Cardiac muscle cell (in vitro differentiated cells and primary cell): ENCODE measurements around the gene STAG1. TPM values are rescaled to one million over a fixed set of nuclear protein-coding genes. Genes with fewer than 3 reads are reported as not detected.
"Not testable (repeated sequence)": the region's sequence is repeated elsewhere in the genome, so short reads cannot be mapped to it uniquely, and the experiment has no call there.

Experiments
- DNase-seq, 2 donors: peaks; one replicate each; pipeline versions ENCODE4 v3.0.0 to v3.0.0-alpha.2; 2010 to 2017; ENCODE audit warnings: low read depth in 1 of 2, low spot score in 1 of 2
- H3K27ac ChIP-seq: fragments of 200-600 bp; sonication (generic); 2 replicates; pipeline ENCODE4 v1.5.1; 2016
- H3K27me3 ChIP-seq: fragments of 200-600 bp; sonication (generic); 2 replicates; pipeline ENCODE4 v1.6.0; 2016; ENCODE audit warnings: control low read depth
- H3K36me3 ChIP-seq: fragments of 200-600 bp; sonication (generic); 2 replicates; pipeline ENCODE4 v1.5.1; 2016; ENCODE audit warnings: control low read depth
- H3K4me1 ChIP-seq: fragments of 200-600 bp; sonication (generic); 2 replicates; pipeline ENCODE4 v1.8.1; 2017; ENCODE audit warnings: low read depth, mild to moderate bottlenecking, mixed run types
- H3K4me3 ChIP-seq: fragments of 200-600 bp; sonication (generic); 2 replicates; pipeline ENCODE4 v1.5.1; 2016; ENCODE audit warnings: mild to moderate bottlenecking
- H3K9me3 ChIP-seq: fragments of 200-600 bp; sonication (generic); 2 replicates; pipeline ENCODE4 v1.5.1; 2017; ENCODE audit warnings: low read depth, mild to moderate bottlenecking, control low read depth
- polyA plus RNA-seq: library from polyadenylated mRNA; unstranded; fragments of >200 nt; fragmentation: Nextera tagmentation; extraction: Ambion mirVana; gene quantifications from 2 replicates; pipeline ENCODE4 v1.2.1, GENCODE V29; 2016
- total RNA-seq: library from RNA; depleted of rRNA; stranded (reverse); fragments of >200 nt; gene quantifications from 2 replicates; pipeline ENCODE4 v1.2.3, GENCODE V29; 2016
- TF ChIP-seq, protein P1 (sequence below): IDR thresholded peaks from 2 replicates; pipeline ENCODE4 v1.5.1; 2012; ENCODE audit warnings: low read depth, mild to moderate bottlenecking, low read length

The STAG1 gene
- total and polyA plus RNA-seq, 2 experiments from 2014 or later: 12.7 to 18.3 TPM

DNA sequence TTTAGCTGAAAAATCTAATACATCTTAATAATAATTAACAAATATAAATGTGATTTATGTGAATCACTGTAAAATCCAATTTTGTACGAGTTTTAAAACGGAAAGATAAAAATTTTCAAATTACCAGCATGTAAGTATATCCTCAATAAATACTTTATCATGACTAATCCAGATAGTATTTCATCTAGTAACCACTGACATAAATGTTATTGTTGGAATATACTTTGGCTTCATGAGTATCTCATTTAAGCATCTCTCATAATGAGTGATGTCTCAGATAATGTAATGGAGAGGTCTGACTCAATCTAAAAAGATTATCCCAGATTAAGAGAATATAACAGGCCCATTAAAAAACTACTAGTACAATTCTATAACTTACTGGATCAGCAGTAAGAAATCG, 216.3 kb downstream of the STAG1 start:
- Histone ChIP-seq H3K9me3 (no peaks in the 10 kb centered on the region), H3K27me3 (no peaks in the 10 kb centered on the region), H3K36me3 (no peaks in the 10 kb centered on the region), H3K4me1 (no peaks in the 10 kb centered on the region), H3K4me3 (no peak overlapping the region), H3K27ac (no peak overlapping the region)
- TF ChIP-seq, protein P1, sequence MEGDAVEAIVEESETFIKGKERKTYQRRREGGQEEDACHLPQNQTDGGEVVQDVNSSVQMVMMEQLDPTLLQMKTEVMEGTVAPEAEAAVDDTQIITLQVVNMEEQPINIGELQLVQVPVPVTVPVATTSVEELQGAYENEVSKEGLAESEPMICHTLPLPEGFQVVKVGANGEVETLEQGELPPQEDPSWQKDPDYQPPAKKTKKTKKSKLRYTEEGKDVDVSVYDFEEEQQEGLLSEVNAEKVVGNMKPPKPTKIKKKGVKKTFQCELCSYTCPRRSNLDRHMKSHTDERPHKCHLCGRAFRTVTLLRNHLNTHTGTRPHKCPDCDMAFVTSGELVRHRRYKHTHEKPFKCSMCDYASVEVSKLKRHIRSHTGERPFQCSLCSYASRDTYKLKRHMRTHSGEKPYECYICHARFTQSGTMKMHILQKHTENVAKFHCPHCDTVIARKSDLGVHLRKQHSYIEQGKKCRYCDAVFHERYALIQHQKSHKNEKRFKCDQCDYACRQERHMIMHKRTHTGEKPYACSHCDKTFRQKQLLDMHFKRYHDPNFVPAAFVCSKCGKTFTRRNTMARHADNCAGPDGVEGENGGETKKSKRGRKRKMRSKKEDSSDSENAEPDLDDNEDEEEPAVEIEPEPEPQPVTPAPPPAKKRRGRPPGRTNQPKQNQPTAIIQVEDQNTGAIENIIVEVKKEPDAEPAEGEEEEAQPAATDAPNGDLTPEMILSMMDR: no peak
- no peak for DNase-seq

DNA sequence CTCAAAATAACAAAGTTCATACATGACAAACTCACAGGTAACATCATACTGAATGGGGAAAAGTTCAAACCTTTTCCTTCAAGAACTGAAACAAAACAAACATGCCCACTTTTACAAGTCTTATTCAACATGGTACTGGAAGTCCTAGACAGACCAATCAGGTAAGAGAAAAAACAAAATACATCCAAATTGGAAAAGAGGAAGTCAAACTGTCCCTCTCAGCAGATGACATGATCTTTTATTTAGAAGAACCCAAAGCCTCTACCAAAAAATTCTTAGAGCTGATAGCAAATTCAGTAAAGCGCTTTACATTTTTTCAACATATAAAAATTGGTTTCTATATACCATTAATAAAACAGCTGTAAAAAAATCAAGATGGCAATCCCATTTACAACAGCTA, 219.4 kb downstream of the STAG1 start:
- TF ChIP-seq, protein P1: no peak
- DNase-seq: no peak

DNA sequence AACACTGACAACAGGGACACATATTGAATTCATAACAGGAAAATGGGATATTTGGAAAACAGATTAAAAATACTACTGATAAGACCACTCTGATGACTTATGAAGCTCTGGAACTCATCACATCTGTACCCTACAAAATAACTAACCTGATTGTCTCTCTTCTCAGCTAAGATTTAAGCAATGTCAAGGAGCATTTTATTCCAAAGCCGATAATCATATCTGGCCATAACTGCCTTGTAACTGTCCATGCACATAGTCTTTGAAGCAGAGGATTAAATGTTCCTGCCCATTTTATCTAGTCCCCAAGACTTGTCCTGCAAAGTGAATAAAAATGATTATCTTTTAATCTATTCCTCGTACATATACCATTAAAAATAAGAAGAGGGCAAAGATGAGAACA, 234.1 kb downstream of the STAG1 start:
- Histone ChIP-seq H3K4me3 (no peak overlapping the region), H3K27me3 (no peaks in the 10 kb centered on the region), H3K4me1 (peaks cover 3% of the 10 kb centered on the region), H3K9me3 (no peaks in the 10 kb centered on the region), H3K36me3 (peaks cover 4% of the 10 kb centered on the region), H3K27ac (no peak overlapping the region)
- DNase-seq: no peak
- TF ChIP-seq, protein P1: no peak

More for the DNA sequence above, 219.4 kb downstream of the STAG1 start:
- H3K27me3 ChIP-seq: no peaks in the 10 kb centered on the region
- no peaks in the 10 kb centered on the region for H3K9me3 ChIP-seq
- H3K4me3 ChIP-seq: no peak overlapping the region
- H3K27ac ChIP-seq: no peak overlapping the region
- no peaks in the 10 kb centered on the region for H3K36me3 ChIP-seq
- no peaks in the 10 kb centered on the region for H3K4me1 ChIP-seq

DNA sequence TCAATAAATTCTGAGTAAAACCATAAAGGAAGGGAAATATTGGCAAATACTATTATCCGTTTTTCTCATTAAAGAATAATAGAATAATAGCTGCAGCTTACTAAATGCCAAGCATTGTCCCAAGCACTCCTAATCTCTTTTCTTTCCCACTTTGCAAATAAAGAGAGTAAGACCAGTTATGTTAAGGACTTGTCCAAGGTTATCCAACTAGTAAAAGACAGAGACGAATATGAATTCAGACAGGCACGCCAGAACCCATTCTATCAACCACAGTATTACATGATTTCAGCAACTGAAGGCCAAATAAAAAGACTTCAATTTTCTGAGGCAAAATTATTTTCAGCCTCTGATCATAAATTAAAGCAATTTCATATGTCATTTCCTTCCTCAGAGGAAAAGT, 235.5 kb downstream of the STAG1 start:
- peaks cover 4% of the 10 kb centered on the region for H3K36me3 ChIP-seq
- TF ChIP-seq, protein P1: no peak
- H3K27ac ChIP-seq: no peak overlapping the region
- DNase-seq: no peak
- no peak overlapping the region for H3K4me3 ChIP-seq
- H3K9me3 ChIP-seq: no peaks in the 10 kb centered on the region
- H3K4me1 ChIP-seq: peaks cover 3% of the 10 kb centered on the region
- H3K27me3 ChIP-seq: no peaks in the 10 kb centered on the region

DNA sequence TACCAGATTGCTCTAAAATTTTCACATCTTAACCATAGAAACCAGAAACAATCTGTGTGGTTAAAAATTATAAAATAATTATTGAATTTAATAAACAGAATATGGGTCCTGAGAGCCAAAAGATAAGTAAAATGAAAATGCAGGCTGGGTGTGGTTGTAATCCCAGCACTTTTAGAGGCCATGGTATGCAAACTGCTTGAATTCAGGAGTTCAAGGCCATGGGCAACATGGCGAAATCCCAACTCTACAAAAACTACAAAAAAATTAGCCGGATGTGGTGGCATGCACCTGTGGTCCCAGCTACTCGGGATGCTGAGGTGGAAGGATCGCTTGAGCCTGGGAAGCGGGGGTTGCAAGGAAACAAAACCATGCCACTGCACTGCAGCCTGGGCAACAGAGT, 236.1 kb downstream of the STAG1 start:
- H3K27me3 ChIP-seq: no peaks in the 10 kb centered on the region
- no peak for DNase-seq
- H3K4me1 ChIP-seq: peaks cover 3% of the 10 kb centered on the region
- TF ChIP-seq, protein P1: no peak
- peaks cover 3% of the 10 kb centered on the region for H3K36me3 ChIP-seq
- no peaks in the 10 kb centered on the region for H3K9me3 ChIP-seq
- H3K4me3 ChIP-seq: no peak overlapping the region
- no peak overlapping the region for H3K27ac ChIP-seq

DNA sequence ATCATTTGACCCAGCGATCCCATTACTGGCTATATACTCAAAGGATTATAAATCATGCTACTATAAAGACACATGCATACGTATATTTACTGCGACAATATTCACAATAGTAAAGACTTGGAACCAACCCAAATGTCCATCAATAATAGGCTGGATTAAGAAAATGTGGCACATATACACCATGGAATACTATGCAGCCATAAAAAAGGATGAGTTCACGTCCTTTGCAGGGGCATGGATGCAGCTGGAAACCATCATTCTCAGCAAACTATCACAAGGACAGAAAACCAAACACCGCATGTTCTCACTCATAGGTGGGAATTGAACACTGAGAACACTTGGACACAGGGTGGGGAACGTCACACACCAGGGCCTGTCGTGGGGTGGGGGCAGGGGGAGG, 237.6 kb downstream of the STAG1 start:
- DNase-seq, H3K9me3 ChIP-seq, H3K4me1 ChIP-seq, H3K4me3 ChIP-seq, H3K27me3 ChIP-seq, H3K36me3 ChIP-seq, H3K27ac ChIP-seq: not testable (repeated sequence)
